NCI-H2107 treated with DMSO at 0.1 percent for 48 hours (cell line): ENCODE measurements around the gene FMNL3.
"Not testable (repeated sequence)": the region's sequence is repeated elsewhere in the genome, so short reads cannot be mapped to it uniquely, and the experiment has no call there.

ENCODE experiments used
- DNase-seq: peaks from one replicate; lab custom pipeline; 2025; ENCODE audit not compliant: unreplicated experiment; lab: John Stamatoyannopoulos, UW

FMNL3 gene

GRCh38 chr12:49632986-49633702 lies 74.1 kb downstream of the FMNL3 start:
- DNase-seq = no peak

GRCh38 chr12:49632401-49632800 lies 74.8 kb downstream of the FMNL3 start:
- DNase-seq = no peak

GRCh38 chr12:49631336-49631907 lies 75.8 kb downstream of the FMNL3 start:
- DNase-seq = no peak

- DNase-seq = no peak
Measured at GRCh38 chr12:49627752-49628360, 79.3 kb downstream of the FMNL3 start.

- DNase-seq = no peak
Measured at GRCh38 chr12:49626836-49627235, 80.4 kb downstream of the FMNL3 start.

- no peak for DNase-seq
Measured at GRCh38 chr12:49626169-49626835, 80.9 kb downstream of the FMNL3 start.

GRCh38 chr12:49624921-49625577 lies 82.2 kb downstream of the FMNL3 start:
- DNase-seq = no peak

GRCh38 chr12:49623142-49623904 lies 83.9 kb downstream of the FMNL3 start, which contains the start of gene PRPF40B:
Gene PRPF40B (plus strand): TSS chr12:49623561. CDS start chr12:49623591, 30 bp downstream.
- DNase-seq = peak; percentile 73

- DNase-seq = peak; percentile 33
Measured at GRCh38 chr12:49622501-49623141, 84.6 kb downstream of the FMNL3 start.

- DNase-seq = no peak
Measured at GRCh38 chr12:49621651-49622500, 85.3 kb downstream of the FMNL3 start.

GRCh38 chr12:49619286-49619685 lies 87.9 kb downstream of the FMNL3 start:
- DNase-seq = no peak

GRCh38 chr12:49618576-49618975 lies 88.6 kb downstream of the FMNL3 start:
- no peak for DNase-seq

GRCh38 chr12:49616533-49617219 lies 90.5 kb downstream of the FMNL3 start:
- DNase-seq = no peak

GRCh38 chr12:49615725-49616124 lies 91.5 kb downstream of the FMNL3 start:
- DNase-seq = no peak

GRCh38 chr12:49612210-49612609 lies 95.0 kb downstream of the FMNL3 start:
- no peak for DNase-seq

GRCh38 chr12:49610785-49611184 lies 96.4 kb downstream of the FMNL3 start:
- not testable (repeated sequence) for DNase-seq

GRCh38 chr12:49609875-49610154 lies 97.4 kb downstream of the FMNL3 start:
- no peak for DNase-seq

GRCh38 chr12:49609059-49609874 lies 97.9 kb downstream of the FMNL3 start:
- DNase-seq = no peak
